IPS-20b (cell line): Measurements from ENCODE around the gene SRGAP3.

ENCODE experiments used
- H3K27ac ChIP-seq: one replicate; pipeline ENCODE4 v1.5.1; 2013; ENCODE audit warnings: low read length
- H3K27me3 ChIP-seq: 2 replicates; pipeline ENCODE4 v1.6.1; 2013; ENCODE audit warnings: mild to moderate bottlenecking, low read length, inconsistent platforms; ENCODE audit not compliant: insufficient read depth
- H3K36me3 ChIP-seq: 2 replicates; pipeline ENCODE4 v1.6.1; 2013; ENCODE audit warnings: low read depth, mild to moderate bottlenecking, inconsistent platforms, low read length, moderate library complexity; ENCODE audit not compliant: insufficient read depth
- H3K4me1 ChIP-seq: 2 replicates; pipeline ENCODE4 v1.6.1; 2013; ENCODE audit warnings: mild to moderate bottlenecking, control low read depth, inconsistent platforms, low read length, moderate library complexity; ENCODE audit not compliant: insufficient read depth
- H3K4me3 ChIP-seq: 2 replicates; pipeline ENCODE4 v1.5.1; 2013; ENCODE audit warnings: mild to moderate bottlenecking, low read length, inconsistent platforms
- H3K9ac ChIP-seq: 2 replicates; pipeline ENCODE4 v1.6.1; 2013; ENCODE audit warnings: low read depth, mild to moderate bottlenecking, inconsistent platforms, low read length, moderate library complexity
- H3K9me3 ChIP-seq: 2 replicates; pipeline ENCODE4 v1.6.1; 2013; ENCODE audit warnings: mild to moderate bottlenecking, low read depth, low read length, inconsistent platforms; ENCODE audit not compliant: insufficient read depth

The SRGAP3 gene

GRCh38 chr3:9251055-9251786, 1.8 kb upstream of the SRGAP3 start:
- peaks cover 21% of the 10 kb centered on the region for H3K27me3 ChIP-seq
- H3K36me3 ChIP-seq, result no peaks in the 10 kb centered on the region
- peaks cover 16% of the 10 kb centered on the region for H3K4me1 ChIP-seq
- H3K27ac ChIP-seq, result no peak overlapping the region
- H3K4me3 ChIP-seq, result no peak overlapping the region
- no peaks in the 10 kb centered on the region for H3K9me3 ChIP-seq
- no peak overlapping the region for H3K9ac ChIP-seq

- Histone ChIP-seq H3K4me1 (peaks cover 16% of the 10 kb centered on the region), H3K9ac (peak overlapping the region; percentile 71; the same call in 1 of the 2 replicates), H3K9me3 (no peaks in the 10 kb centered on the region), H3K27me3 (peaks cover 21% of the 10 kb centered on the region), H3K4me3 (0 out of 2 replicates have a peak overlapping the region, but pooled peaks have one; percentile 82), H3K36me3 (no peaks in the 10 kb centered on the region), H3K27ac (no peak overlapping the region)
Observed at GRCh38 chr3:9250236-9250635, 790 bp upstream of the SRGAP3 start.

DNA sequence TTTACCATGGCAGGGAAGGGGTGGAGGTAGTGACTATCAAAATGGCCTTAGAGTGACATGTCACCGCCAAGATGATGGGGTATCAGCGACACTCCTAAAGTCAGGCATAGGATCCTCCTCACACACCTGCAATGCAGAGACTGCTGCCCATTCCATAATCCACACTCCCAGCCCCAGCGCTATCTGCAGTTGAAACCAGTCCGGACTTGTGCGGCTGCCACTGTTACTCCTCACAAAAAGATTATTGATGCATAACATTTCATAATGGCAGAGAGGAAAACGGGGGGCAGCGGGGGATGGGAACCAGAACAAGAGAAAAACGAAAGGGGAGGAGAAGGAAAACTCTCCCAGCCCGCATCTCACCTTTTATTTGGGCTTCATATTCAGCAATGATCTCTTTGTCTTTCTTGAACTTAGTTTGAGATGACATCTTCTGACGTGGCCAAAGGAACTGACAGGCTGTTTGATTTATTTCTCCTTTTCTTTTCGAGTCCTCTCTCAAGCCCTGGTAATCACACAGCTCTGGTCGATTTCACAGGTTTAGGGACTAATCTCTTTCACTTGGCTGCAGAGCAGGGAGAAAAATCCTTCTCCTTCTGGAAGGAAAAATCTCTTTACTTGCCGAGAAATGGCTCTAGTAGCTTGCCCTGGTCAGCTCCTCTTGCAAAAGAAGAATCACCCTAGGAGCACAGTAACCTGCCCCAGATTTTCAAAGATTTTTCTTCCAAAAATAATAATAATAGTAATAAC, 749 bp downstream of the SRGAP3 start:
- peaks cover 16% of the 10 kb centered on the region for H3K4me1 ChIP-seq
- H3K27ac ChIP-seq, result no peak overlapping the region
- H3K9ac ChIP-seq, result peak overlapping the region; percentile 71
- no peaks in the 10 kb centered on the region for H3K36me3 ChIP-seq
- peaks cover 21% of the 10 kb centered on the region for H3K27me3 ChIP-seq
- H3K4me3 ChIP-seq, result peak overlapping the region; percentile 82
- no peaks in the 10 kb centered on the region for H3K9me3 ChIP-seq

DNA sequence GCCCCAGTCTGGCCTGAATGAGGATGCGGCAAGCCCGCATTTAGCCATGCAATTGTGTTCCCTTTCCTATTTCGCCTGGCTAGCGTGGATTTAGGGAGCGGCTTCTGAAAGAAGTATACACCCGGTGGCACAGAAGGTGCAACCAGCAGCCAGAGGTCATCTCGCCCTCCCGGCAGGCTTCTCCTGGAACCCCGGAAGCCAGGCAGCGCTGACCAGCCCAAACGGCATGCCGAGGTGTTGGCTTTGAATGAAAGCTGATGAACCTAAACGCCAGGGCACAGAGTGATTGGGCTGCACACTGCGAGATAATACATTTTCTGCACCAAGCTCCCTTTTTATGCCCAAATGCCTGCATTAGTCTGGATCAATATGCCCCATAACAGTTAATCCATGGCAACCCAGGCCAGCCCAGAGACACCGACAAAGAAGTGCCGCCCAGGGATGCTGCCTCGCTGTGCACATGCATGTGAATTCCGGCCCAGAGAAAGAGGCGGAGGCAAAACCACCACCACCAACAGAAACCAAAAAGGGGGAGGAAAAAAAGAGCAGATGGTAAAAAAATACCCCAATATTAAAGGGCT, 1.4 kb downstream of the SRGAP3 start:
- Histone ChIP-seq H3K27ac (no peak overlapping the region), H3K9ac (peak overlapping the region; percentile 1; the same call in 1 of the 2 replicates), H3K4me1 (peaks cover 16% of the 10 kb centered on the region), H3K9me3 (no peaks in the 10 kb centered on the region), H3K27me3 (peaks cover 21% of the 10 kb centered on the region), H3K4me3 (peak overlapping the region; percentile 82), H3K36me3 (no peaks in the 10 kb centered on the region)

DNA sequence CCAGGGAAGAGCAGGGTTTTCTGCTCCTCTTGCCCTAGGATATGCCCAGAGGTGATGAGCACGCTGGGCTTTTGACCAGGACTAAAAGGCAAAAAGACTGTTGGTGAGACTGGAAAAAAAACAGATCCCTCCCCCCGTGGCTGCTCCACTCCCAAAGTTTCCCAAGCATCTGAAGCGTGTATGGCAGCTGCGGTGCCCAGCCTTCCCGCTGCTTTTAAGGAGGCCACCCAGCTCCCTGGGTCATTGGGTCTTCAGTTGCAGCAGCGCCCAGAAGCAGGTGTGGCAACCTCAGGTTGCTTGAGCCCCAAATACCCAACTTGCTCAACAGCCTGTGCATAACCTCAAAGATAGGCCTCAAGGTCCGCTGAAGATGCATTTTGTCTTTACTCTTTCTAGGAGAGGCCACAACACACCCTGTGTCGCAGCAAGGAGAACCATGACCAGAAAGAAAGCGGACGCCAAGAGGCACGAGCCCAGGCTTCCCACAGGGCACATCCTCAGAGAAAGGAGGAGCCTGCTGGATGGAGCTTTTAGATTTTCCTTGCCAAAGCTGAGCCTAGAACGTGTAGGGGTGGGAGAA, 2.0 kb downstream of the SRGAP3 start:
- H3K27ac ChIP-seq, result no peak overlapping the region
- H3K36me3 ChIP-seq, result no peaks in the 10 kb centered on the region
- H3K4me3 ChIP-seq, result peak overlapping the region; percentile 82
- no peaks in the 10 kb centered on the region for H3K9me3 ChIP-seq
- peaks cover 16% of the 10 kb centered on the region for H3K4me1 ChIP-seq
- H3K9ac ChIP-seq, result peak overlapping the region; percentile 1; the same call in 1 of the 2 replicates
- peaks cover 21% of the 10 kb centered on the region for H3K27me3 ChIP-seq

GRCh38 chr3:9246189-9246588, 3.3 kb downstream of the SRGAP3 start:
- Histone ChIP-seq H3K9ac (no peak overlapping the region), H3K27ac (no peak overlapping the region), H3K9me3 (no peaks in the 10 kb centered on the region), H3K36me3 (no peaks in the 10 kb centered on the region), H3K4me1 (peaks cover 16% of the 10 kb centered on the region), H3K4me3 (no peak overlapping the region), H3K27me3 (peaks cover 21% of the 10 kb centered on the region)

GRCh38 chr3:9244495-9245183, 4.8 kb downstream of the SRGAP3 start:
- peaks cover 9% of the 10 kb centered on the region; the same call in 1 of the 2 replicates for H3K4me1 ChIP-seq
- H3K27ac ChIP-seq, result no peak overlapping the region
- H3K27me3 ChIP-seq, result peaks cover 21% of the 10 kb centered on the region
- H3K9ac ChIP-seq, result no peak overlapping the region
- no peaks in the 10 kb centered on the region for H3K9me3 ChIP-seq
- no peak overlapping the region for H3K4me3 ChIP-seq
- no peaks in the 10 kb centered on the region for H3K36me3 ChIP-seq

DNA sequence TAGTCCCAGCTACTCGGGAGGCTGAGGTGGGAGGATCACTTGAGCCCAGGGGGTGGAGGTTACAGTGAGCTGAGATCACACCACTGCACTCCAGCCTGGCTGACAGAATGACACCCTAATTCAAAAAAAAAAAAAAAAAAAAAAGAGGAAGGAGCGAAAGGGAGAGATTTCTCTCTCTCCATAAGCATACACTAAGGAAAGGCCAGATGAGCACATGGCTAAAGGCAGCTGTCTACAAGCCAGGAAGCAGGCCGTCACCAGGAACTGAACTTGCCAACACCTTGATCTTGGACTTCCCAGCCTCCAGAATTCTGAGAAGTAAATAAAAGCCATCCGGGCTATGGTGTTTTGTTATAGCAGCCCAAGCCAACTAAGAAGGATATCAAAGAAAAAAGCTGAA, 7.5 kb downstream of the SRGAP3 start:
- no peaks in the 10 kb centered on the region for H3K27me3 ChIP-seq
- H3K9me3 ChIP-seq, result no peaks in the 10 kb centered on the region
- H3K27ac ChIP-seq, result no peak overlapping the region
- no peaks in the 10 kb centered on the region for H3K4me1 ChIP-seq
- H3K4me3 ChIP-seq, result no peak overlapping the region
- H3K36me3 ChIP-seq, result no peaks in the 10 kb centered on the region
- H3K9ac ChIP-seq, result no peak overlapping the region

GRCh38 chr3:9239680-9240079, 9.8 kb downstream of the SRGAP3 start:
- no peak overlapping the region for H3K9ac ChIP-seq
- no peak overlapping the region for H3K27ac ChIP-seq
- no peaks in the 10 kb centered on the region for H3K36me3 ChIP-seq
- no peak overlapping the region for H3K4me3 ChIP-seq
- H3K4me1 ChIP-seq, result no peaks in the 10 kb centered on the region
- H3K27me3 ChIP-seq, result no peaks in the 10 kb centered on the region
- H3K9me3 ChIP-seq, result no peaks in the 10 kb centered on the region

DNA sequence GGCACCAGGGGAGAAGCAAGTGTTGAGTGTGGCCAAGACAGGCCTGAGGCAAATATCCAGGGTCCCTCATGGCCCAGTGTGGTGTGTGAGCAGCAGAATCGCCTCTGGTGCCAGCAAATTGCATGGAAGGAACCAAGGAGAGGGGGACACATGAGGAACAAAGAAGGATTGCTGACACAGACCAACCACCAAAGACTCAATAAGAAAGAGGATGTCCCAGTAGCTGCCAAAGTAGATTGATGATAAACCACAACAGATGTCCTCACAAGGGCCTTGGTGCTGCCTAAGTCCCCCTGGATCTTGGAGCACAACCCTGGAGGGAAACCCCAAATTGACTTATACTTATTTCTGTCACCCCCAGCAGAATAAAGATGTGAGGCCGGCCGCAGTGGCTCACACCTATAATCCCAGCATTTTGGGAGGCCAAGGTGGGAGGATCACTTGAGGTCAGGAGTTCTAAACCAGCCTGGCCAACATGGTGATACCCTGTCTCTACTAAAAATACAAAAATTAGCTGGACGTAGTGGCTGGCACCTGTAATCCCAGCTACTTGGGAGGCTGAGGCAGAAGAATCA, 10.6 kb downstream of the SRGAP3 start:
- Histone ChIP-seq H3K36me3 (no peaks in the 10 kb centered on the region), H3K27me3 (no peaks in the 10 kb centered on the region), H3K9me3 (no peaks in the 10 kb centered on the region), H3K4me3 (no peak overlapping the region), H3K27ac (no peak overlapping the region), H3K9ac (no peak overlapping the region), H3K4me1 (no peaks in the 10 kb centered on the region)

- Histone ChIP-seq H3K9me3 (no peaks in the 10 kb centered on the region), H3K9ac (no peak overlapping the region), H3K4me3 (no peak overlapping the region), H3K4me1 (no peaks in the 10 kb centered on the region), H3K36me3 (no peaks in the 10 kb centered on the region), H3K27me3 (no peaks in the 10 kb centered on the region), H3K27ac (no peak overlapping the region)
Observed at GRCh38 chr3:9238276-9238675, 11.2 kb downstream of the SRGAP3 start.
